Sigmoid colon (tissue), 4 donors: ENCODE results near the gene FGGY.

Experiments used
- EP300 ChIP-seq, 4 donors: sonication (generic); formaldehyde crosslinking; IDR thresholded peaks; one replicate each; pipeline ENCODE4 v1.6.1; 2017; ENCODE audit warnings: antibody characterized with exemption in 4 of 4
- TF ChIP-seq, protein P1 (sequence below), 4 experiments: fragments of 450-650 bp in 3 of 4; fragments of 200-600 bp in 1 of 4; IDR thresholded peaks; one replicate each; pipeline ENCODE4 v1.5.1; 2016 to 2019; ENCODE audit warnings: antibody characterized with exemption in 4 of 4, mild to moderate bottlenecking in 3 of 4, moderate library complexity in 2 of 4

DNA sequence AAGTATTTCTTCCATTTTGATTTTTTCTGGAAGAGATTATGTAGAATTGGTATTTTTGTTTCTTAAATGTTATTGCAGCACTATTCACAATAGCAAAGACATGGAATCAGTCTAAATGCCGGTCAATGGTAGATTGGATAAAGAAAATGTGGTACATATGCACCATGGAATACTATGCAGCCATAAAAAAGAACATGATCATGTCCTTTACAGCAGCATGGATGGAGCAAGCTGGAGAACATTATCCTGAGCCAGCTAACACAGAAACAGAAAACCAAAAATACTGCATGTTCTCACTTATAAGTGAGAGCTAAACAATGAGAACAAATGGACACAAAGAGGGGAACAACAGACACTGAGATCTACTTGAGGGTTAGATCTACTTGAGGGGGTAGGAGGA is 5.4 kb downstream of the FGGY start:
- TF ChIP-seq EP300 (IDR thresholded peaks at IDR 0.05) = no peak
- TF ChIP-seq, protein P1, sequence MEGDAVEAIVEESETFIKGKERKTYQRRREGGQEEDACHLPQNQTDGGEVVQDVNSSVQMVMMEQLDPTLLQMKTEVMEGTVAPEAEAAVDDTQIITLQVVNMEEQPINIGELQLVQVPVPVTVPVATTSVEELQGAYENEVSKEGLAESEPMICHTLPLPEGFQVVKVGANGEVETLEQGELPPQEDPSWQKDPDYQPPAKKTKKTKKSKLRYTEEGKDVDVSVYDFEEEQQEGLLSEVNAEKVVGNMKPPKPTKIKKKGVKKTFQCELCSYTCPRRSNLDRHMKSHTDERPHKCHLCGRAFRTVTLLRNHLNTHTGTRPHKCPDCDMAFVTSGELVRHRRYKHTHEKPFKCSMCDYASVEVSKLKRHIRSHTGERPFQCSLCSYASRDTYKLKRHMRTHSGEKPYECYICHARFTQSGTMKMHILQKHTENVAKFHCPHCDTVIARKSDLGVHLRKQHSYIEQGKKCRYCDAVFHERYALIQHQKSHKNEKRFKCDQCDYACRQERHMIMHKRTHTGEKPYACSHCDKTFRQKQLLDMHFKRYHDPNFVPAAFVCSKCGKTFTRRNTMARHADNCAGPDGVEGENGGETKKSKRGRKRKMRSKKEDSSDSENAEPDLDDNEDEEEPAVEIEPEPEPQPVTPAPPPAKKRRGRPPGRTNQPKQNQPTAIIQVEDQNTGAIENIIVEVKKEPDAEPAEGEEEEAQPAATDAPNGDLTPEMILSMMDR (IDR thresholded peaks at IDR 0.05) = no peak
